ENCODE data around the gene TUBB1.
"Not testable (repeated sequence)": the region's sequence is repeated elsewhere in the genome, so short reads cannot be mapped to it uniquely, and the experiment has no call there.

TUBB1 gene

DNA sequence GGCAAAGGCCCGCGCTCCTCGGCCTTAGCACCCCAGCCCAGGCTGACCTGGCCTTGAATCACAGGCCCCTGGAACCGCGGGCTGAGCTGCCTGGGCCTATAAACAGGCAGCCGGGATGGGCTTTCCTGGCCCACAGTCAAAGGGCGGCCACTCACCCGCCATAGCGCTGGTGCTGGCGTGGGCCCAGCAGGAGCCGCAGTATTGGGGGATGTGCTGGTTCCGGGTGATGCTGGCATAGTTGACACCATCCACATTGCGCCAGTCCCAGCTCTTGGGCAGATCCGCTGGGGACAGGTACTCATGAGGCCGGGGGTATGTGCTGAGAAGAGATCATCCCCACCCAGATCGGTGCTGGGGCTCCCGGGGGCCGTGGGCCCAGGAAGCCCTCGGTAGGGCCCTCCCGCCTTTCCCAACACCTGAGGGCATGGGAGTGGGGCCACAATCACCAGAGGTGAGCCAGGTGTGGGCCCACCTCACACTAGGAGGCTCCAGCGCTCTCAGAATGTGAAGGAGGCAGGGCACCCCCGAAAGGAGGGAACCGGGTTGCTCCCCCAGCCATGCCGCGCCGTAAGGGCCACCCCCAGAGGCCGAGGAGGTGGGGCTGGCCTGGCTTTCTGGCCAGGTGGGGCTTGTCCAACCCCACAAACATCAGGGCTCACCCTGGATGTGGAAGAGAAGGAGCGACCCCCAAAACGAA lies 12.9 kb upstream of the TUBB1 start:
- peak; percentile 10 for DNase-seq (ENCODE audit: low read depth)

GRCh38 chr20:59006864-59007664 lies 12.2 kb upstream of the TUBB1 start, which contains the start of gene CTSZ:
TSS of gene CTSZ (minus strand) at chr20:59007254. CDS start at chr20:59007128, 126 bp downstream.
- DNase-seq (ENCODE audit: low read depth) = peak; percentile 50

GRCh38 chr20:59007665-59008511 lies 11.3 kb upstream of the TUBB1 start:
- no peak for DNase-seq (ENCODE audit: low read depth)

DNA sequence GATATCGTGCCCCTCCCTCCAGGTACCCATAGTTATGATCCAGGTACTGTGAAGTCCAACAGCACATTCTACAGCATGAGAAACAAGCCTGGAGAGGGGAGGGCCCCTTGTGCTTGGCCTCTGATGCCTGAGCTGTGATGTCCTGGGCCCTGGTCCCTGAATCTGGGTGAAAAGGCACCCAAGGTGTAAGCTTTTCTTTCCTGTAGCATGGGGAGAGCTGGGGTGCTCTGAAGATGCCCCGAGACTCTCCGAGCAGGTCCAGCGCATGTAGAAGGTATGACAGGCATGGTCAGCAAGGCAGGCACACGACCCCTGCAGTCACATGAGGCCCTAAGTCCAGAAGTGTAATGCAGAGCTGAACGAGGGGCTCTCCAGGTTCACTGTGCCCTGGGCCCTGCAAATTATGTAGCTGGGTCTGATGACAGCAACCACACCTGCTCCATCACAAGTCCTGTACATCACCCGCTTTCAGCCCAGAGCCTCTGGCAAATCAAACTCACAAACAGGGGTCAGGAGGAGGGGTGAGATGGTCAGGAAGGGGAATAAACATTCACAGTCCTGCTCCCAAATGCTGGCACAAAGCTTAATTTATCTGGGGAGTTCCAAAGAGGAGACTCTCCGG lies 10.4 kb upstream of the TUBB1 start:
- no peak for DNase-seq (ENCODE audit: low read depth)

DNA sequence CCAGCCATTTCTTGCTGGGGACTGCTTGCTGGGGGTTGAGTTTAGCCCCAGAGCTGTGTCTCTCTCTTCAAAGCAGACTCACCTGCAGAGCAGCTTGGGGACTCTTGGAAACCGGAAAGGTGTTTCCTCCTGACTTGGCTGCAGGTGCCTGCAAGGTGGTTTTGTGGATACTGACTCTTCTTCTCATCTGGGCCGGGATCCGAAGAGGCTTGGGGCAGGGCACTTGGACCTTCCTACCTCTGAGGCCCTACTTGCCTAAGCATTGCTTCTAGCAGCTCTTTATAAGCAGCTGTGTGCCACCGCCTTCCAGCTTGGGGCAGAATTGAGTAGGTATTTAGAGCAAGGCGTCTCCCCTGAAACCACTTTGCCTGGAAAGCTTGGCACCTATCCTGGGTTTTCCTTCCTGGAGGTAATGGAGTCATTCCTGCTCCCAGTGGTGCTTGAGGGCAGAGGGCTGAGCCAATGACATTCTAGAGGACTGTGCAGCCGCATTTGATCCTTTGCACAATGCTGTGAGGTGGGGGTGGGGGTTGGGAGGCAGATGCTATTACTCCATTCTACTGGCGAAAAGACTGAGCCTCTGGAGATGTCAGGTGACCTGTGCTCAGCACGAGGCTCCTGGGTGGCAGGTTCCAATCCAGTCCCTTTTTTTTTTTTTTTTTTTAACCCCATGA lies 8.8 kb upstream of the TUBB1 start:
- DNase-seq (ENCODE audit: low read depth) = no peak

- DNase-seq (ENCODE audit: low read depth) = peak; percentile 86
Measured at GRCh38 chr20:59010995-59011873, 8.0 kb upstream of the TUBB1 start.

DNA sequence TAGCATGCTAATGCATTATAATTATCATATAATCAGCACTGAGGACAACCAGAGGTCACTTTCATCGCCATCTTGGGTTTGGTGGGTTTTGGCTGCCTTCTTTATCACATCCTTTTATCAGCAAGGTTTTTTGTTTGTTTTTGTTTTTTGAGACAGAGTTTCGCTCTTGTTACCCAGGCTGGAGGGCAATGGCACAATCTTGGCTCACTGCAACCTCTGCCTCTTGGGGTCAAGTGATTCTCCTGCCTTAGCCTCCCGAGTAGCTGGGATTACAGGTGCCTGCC lies 7.4 kb upstream of the TUBB1 start:
- not testable (repeated sequence) for DNase-seq (ENCODE audit: low read depth)

GRCh38 chr20:59013031-59013951 lies 5.9 kb upstream of the TUBB1 start:
- no peak for DNase-seq (ENCODE audit: low read depth)

DNA sequence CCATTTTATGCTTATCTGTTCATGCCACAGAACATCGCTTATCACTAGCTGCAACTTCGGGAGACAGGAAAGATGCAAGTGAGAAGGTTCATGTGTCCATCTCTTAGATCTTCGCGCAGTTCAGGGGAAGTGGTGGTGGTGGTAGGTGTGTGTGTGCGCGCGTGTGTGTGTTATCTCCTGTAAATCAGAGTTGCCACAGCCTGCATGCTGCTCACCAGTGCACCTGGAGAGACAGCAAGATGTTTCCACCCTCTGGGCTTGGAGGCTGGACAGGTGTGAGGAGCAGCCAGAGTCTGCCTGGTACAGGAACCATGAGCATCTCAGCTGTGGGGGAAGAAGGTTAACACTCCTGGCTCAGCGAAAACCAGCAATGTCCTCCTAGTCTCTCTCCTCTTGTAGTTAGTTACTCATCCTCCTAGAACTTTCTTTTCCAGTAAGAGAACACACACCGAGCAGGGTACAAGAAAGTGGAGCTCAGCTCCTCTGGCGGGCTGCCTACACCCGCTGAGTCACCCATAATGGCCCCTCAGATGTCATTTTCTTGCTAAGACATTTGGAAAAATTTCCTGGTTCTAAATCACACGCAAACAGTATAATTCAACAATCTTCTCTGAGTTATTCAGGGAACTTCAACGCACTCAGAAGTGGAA lies 5.1 kb upstream of the TUBB1 start:
- no peak for DNase-seq (ENCODE audit: low read depth)

GRCh38 chr20:59014680-59015389 lies 4.4 kb upstream of the TUBB1 start:
- no peak for DNase-seq (ENCODE audit: low read depth)

DNA sequence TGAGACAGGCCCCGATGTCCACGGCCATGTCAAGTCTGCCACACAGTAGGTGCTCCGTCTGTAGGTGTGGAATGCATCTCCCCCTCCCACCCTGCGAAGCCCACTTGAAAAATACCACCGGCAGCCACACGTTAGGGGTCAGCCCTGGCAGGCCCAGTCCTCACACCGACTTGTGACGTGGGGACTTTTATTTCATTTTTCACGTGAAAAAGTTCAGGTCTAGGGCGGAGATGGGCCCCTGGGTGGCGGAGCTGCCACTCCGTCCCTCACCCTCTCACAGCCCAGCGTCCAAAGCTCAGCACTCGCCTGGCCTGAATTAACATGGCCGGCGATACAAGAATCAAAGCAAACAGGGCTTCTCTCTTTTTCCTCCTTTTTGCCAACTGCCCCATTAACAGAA lies 3.8 kb upstream of the TUBB1 start:
- DNase-seq (ENCODE audit: low read depth) = no peak

DNA sequence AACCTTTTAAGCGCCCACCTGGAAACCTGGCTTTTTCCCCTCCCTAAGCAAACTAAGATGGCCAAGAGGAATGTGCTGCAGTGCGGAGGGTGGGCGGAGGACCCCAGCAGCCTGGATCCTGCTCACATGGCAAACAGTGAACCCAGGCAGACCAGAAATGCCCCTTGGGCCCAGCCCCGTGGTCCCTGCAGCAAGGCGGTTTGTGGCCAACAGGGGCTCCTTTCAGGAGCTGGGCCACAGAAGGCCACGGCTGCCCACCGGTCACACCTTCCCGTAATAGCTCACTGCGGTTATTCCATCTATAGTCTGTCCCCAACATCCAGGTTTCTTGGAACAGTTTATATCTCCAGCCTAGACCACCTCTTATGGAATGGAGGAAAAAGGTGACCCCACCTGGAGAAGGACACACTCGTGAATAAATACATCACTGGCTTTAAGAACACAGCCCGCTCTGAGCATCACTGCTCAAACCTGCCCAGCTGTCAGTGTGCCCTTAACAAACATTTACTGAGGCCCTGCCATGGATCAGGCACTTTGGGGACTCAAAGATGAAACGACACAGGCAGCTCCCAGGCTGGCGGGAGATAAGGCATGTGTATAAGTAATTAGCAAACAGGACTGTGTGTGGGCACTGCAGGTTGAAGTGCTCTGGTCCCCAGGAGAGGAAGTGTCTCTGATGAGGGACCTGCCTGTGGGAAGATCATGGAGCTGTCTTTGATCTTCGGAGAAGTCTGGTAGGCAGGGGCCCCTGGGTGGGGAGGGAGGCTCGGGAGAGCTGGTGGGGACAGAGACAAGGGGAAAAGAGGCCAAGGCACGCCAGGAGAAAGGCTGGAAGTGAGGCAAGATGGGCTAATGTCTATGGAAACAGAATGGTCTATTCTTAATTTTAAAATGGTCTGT lies 3.2 kb upstream of the TUBB1 start:
- DNase-seq (ENCODE audit: low read depth) = no peak

DNA sequence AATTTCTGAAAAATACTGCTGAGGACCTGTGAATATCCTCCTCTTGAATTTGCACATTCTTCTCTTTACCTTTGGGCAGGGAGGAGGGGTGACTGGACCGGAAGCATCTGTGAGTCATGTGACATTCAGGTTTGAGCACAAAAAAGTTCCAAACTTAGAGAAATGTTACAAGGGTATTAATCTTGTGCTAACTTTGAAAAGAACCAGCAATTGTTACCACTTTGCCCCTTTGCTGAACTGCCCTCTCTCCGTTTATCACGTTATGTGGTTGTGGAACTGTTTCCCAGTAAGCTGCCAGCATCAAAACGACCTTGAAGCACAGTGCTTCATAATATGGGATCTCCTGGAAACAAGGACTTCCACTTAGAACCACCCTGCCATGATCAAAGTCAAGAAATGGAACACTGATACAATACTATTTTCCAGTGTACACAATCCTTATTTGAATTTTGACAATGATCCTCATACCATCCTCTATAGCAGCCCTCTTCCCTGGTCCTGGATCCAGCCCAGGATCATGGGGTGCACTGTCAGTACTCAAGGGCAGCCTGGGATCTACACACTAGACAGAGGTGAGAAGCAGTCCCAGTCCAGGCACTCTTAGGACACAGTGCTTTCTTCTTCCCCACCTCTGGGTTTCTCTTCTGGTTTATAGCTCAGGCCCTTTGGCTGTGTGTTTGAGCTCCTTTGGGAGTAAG lies 2.3 kb upstream of the TUBB1 start:
- DNase-seq (ENCODE audit: low read depth) = no peak

- DNase-seq (ENCODE audit: low read depth) = no peak
Measured at GRCh38 chr20:59017493-59018231, 1.6 kb upstream of the TUBB1 start.

- no peak for DNase-seq (ENCODE audit: low read depth)
Measured at GRCh38 chr20:59018817-59019216, 412 bp upstream of the TUBB1 start.

DNA sequence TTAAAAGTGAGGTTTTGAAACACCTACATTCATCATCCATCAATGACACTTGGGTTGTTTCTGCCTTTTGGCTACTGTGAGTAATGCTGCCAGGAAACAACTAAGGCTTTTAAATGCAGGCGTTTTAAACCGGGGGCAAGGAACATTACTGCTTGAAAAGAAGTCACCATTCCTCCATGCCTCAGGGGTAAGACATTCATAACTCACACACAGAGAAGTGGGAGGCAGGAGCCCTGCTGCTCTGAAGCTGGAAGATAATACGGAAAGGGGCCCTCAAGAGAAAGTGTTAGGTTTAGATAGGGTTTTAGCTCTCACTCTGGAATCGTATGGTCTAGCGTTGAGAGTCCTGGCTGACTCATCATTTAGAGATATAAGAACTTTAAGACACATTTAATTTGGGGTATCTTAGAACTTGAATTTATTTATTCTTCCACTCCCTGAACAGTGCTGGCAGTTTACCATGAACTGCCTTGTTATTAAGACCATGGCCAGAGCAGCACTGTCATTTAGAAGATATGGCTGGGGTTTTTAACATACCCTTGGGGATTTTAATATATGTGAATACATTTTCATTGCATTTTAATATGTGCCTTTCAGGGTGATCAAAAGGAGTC lies 1.8 kb downstream of the TUBB1 start:
- DNase-seq (ENCODE audit: low read depth) = no peak
